DMS53 treated with DMSO at 0.1 percent for 48 hours (cell line): ENCODE measurements around the gene SLC35E4.
A peak's percentile ranks its signal among the peaks of the same experiment; 100 is the strongest.
"Not testable (repeated sequence)": the region's sequence is repeated elsewhere in the genome, so short reads cannot be mapped to it uniquely, and the experiment has no call there.

Source experiments
- DNase-seq: peaks from one replicate; lab custom pipeline; 2025; ENCODE audit not compliant: unreplicated experiment; lab: John Stamatoyannopoulos, UW

Gene SLC35E4, protein sequence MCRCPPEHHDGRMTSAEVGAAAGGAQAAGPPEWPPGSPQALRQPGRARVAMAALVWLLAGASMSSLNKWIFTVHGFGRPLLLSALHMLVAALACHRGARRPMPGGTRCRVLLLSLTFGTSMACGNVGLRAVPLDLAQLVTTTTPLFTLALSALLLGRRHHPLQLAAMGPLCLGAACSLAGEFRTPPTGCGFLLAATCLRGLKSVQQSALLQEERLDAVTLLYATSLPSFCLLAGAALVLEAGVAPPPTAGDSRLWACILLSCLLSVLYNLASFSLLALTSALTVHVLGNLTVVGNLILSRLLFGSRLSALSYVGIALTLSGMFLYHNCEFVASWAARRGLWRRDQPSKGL

DNA sequence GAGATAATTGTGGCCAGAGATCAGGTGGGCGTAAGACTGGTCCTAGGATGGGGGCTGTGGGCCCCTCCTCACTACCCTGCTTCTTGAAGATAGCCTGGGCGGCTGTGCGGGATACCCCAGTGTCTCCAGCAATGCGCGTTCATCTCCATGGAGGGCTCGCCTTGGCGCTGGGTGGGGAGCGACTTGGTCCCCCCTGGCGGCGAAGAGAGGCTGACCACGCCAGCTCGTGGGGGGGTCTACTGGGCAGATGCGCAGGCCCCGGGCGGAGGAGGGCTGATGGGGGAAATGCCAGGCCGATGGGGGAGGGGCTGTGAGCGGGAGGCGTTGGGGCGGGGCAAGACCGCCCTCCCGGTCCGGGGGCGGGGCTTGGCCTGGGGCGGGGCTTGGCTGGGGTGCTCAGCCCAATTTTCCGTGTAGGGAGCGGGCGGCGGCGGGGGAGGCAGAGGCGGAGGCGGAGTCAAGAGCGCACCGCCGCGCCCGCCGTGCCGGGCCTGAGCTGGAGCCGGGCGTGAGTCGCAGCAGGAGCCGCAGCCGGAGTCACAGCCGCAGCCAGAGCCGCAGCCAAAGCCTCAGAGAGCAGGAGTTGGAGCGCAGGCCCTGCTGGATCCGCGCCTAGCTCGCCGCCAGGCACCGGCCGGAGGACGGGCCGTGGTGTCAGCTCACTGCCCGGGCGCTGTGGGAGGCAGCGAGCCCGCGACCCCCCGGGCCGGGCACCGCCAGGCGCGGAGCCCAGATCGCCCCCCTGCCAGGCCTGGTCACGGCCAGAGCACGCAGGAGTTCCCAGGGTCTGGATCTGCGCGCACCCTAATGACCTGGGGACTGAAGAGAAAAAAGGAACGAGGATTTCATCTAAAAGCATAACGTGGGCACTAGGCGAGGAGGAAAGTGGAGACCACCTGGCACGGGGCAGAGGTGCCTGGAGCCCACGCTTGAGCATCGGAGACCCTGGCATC, at the start of gene SLC35E4:
Gene SLC35E4 (plus strand): TSS at position 509 of the 953 bp plus-strand sequence. CDS start 670 bp downstream, outside the sequence.
- DNase-seq = peak; percentile 16

DNA sequence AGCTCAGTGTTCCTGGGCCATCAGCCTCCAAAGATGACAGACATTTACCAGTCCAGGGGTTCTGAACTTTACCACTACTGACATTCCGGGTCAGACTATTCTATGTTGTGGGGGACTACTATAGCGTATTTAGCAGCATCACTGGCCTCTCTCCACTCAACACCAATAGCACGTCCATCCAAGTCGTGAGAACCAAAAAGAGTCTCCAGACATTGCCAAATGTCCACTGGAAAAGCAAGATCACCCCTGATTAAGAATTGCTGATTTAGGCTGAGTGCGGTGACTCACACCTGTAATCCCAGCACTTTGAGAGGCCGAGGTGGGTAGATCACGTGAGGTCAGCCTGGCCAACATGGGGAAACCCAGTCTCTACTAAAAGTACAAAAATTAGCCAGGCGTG, 49.2 kb upstream of the SLC35E4 start:
- DNase-seq = no peak

DNA sequence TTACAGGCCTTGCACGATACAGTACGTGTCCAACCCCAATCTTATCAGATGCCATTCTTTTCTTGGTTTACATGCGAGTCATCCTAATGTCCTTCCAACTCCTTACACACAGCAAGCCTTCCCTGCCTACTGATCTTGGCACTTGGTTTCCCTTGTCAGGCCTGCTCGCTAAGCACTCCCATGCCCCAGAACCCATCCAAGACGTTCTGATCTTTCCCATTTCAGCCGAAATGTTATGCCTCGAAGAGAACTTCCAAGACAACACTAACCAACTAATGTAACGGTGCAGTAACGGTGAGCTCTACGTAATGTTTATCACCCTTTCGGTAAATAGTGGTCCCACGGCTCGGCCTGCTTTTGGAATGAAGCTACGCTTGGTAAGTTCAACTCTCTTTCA, 44.4 kb upstream of the SLC35E4 start:
- DNase-seq = no peak

DNA sequence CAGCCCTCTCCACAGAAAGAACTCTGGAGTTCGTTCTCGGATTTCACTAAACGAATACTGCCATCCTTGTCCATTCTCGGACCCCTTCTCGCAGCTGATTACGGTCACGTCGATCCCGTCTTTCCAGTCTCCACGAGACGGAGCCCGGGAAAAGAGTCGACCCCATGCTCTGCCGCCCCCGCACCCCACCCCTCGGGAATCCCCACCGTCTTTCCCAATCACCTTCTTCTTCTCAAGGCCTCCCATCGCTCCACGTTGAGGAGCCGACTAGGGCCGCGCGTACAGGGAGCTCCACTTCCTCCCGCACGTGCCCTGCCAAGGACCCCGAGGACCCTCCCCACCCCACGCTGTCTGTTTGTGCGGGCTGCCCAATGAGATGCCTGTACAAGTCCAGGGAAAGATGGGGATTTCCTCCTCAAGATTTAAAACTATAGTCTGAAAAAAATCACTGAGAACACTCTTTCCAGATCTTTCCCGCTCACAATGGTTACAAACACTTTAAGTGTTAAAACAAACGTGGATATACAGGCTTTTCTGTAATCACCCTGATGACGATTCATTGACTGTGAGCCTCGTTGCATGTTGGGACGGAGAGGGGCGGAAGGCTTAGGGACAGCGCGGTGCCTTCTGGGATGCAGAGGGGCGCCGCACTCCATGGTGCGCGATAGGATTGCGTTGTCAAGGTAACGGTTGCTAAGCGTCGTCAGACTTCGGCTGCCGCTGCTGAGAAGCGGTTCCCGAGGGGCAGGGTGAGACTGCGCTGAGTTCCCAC, 43.8 kb upstream of the SLC35E4 start, which contains the start of gene PES1:
Gene PES1 (minus strand): TSS at position 323 of the 772 bp plus-strand sequence. CDS start 77 bp downstream, at position 246.
- DNase-seq = peak; percentile 50

DNA sequence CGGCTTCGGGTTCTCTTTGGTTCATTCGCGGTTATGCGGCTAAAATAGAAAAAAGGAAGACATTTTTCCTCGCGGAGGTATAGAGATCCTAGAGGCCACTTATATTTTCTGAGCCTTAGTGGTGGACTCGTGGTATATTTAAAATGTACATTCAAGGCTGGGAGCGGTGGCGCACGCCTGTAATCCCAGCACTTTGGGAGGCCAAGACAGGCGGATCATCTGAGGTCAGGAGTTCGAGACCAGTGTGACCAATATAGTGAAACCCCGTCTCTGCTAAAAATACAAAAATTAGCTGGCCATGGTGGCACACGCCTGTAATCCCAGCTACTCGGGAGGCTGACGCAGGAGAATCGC, 43.2 kb upstream of the SLC35E4 start:
- not testable (repeated sequence) for DNase-seq

DNA sequence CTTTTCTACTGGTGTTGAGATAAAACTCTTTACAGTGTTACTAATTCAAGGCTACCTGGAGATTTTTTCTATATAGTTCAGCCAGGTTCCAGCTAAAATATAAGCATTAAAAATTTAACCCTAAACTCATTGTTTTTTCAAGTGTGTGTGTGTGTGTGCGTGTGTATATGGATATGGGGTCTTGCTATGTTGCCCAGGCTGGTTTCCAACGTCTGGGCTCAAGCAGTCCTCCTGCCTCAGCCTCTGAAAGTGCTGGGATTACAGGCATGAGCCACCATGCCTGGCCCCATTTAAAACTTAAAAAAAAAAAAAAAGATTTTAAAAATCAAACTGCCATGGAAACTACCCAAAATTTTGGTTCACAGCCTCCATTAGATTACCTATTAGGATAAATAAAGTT, 39.4 kb upstream of the SLC35E4 start:
- DNase-seq = no peak

DNA sequence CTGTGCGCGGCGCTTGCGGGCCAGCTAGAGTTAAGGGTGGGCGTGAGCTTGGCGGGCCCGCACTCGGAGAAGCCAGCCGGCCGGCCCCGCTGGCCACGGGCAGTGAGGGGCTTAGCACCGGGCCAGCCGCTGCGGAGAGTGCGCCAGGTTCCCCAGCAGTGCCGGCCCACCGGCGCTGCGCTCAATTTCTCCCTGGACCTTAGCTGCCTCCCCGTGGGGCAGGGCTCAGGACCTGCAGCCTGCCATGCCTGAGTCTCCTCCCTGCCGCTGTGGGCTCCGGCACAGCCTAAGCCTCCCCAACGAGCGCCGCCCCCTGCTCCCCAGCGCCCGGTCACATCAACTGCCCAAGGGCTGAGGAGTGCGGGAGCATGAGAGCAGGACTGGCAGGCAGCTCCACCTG, 38.7 kb upstream of the SLC35E4 start:
- no peak for DNase-seq

DNA sequence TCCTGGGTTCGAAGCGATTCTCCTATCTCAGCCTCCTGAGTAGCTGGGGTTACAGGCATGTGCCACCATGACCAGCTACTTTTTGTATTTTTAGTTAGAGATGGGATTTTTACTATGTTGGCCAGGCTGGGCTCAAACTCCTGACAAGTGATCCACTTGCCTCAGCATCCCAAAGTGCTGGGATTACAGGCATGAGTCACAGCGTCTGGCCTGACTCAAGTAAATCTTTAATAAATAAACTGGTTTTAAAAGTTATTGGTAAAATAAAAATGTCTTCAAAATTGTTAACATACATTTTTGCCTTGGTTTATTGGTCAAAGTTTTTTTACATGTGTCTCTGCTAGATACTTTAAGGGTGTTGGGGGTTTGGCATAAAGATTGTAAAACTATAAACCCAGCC, 36.6 kb upstream of the SLC35E4 start:
- DNase-seq = no peak

DNA sequence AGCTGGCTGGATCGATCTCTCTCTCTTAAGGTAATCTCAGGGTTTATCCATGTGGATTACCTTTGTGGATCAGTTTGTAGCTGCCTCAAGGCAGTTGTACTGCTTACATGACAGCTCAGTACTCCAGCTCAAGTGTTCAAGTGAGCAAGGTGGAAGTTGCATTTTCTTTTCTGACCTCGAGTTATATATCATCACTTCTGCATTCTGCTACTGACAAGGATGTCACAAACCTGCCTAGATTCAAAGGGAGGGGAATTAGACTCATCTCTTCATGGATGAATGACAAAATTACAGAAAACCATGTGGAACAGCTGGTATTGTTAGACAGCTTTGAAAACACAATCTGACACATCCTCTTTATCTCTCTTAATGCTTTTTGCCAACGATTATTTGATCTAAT, 34.7 kb upstream of the SLC35E4 start:
- no peak for DNase-seq

DNA sequence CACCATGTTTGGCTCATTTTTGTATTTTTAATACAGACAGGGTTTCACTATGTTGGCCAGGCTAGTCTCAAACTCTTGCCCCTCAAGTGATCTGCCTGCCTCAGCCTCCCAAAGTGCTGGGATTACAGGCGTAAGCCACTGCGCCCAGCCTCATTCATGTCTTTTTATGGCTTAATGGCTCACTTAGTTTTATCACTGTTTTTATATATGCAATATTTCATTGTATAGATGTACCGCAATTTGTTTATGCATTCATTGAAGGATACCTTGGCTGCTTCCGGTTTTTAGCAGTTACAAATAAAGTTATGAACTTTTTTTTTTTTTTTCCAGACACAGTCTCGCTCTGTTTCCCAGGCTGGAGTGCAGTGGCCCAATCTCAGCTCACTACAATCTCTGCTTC, 34.1 kb upstream of the SLC35E4 start:
- DNase-seq = no peak

DNA sequence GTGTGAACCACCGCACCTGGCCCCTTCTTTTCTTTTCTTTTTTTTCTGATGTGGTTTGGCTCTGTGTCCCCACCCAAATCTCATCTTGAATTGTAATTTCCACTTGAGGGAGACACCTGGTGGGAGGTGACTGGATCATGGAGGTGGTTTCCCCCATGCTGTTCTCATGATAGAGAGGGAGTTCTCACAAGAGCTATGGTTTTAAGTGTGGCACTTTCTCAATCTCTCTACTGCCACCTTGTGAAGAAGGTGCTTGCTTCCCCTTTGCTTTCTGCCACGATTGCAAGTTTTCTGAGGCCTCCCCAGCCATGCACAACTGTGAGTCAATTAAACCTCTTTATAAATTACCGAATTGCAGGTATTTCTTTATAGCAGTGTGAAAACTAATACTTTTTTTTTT, 33.5 kb upstream of the SLC35E4 start:
- DNase-seq = no peak

DNA sequence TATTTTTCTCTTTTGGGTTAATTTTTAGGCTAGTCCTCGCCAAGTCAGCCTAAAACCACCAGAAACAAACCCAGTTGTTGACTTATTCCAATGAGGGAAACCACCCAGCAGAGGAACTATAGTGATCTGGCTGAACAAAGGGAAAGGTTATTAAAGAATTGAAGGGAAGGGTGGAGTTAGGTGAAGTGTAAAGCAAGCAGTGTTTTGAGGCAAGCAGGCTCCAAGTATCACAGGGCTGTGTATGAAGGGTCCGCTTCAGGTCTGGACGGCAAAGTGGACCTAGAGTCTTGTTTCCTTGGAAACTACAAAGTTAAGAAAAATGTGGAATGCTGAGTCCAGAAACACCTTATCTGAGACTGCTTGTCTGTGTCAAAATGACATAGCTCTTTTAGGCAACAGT, 31.8 kb upstream of the SLC35E4 start:
- DNase-seq = no peak

DNA sequence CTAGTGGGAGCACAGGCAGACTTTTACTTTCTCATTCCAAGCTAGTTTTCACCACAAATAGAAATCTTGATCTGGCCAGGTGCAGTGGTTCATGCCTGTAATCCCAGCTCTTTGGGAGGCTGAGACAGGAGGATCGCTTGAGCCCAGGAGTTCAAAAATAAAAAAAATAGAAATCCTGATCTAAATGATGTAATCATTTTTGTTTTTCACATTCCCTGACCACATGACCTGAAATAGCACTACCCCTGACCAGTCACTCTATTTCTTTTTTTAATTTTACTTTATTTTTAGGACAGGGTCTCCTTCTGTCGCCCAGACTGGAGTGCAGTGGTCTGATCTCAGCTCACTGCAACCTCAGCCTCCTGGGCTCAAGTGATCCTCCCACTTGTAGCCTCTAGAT, 30.9 kb upstream of the SLC35E4 start:
- DNase-seq = no peak

DNA sequence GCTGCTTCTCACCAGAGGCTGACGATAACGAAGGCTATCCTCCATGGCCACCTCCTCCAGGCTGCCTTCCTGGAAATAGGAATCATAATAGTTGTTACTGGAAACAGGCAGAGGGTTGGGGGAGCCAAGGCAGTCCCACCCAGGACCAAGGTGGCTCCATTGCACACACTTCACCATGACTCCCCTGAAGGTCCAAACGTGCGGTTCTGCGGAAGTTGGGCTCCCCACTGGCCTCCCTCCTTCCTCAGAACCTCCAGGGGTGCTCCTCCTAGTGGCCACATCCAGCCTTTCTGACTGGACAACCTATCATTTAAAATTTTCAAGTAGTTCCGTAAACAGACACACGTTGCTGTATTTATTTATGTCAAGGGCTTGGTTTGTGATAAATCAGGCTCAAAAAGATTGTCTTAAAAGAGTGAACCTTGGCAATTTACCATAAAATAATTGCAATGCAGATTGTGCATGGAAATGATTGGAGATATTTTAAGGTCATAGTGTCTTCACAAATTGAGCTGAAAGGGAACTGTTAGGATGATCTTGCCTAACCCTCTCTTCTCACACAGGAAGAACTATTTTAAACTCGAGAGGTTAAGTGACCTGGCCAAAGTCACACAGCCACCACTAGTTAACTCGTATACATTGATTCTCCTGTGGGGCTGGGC, 30.0 kb upstream of the SLC35E4 start:
- DNase-seq = no peak

DNA sequence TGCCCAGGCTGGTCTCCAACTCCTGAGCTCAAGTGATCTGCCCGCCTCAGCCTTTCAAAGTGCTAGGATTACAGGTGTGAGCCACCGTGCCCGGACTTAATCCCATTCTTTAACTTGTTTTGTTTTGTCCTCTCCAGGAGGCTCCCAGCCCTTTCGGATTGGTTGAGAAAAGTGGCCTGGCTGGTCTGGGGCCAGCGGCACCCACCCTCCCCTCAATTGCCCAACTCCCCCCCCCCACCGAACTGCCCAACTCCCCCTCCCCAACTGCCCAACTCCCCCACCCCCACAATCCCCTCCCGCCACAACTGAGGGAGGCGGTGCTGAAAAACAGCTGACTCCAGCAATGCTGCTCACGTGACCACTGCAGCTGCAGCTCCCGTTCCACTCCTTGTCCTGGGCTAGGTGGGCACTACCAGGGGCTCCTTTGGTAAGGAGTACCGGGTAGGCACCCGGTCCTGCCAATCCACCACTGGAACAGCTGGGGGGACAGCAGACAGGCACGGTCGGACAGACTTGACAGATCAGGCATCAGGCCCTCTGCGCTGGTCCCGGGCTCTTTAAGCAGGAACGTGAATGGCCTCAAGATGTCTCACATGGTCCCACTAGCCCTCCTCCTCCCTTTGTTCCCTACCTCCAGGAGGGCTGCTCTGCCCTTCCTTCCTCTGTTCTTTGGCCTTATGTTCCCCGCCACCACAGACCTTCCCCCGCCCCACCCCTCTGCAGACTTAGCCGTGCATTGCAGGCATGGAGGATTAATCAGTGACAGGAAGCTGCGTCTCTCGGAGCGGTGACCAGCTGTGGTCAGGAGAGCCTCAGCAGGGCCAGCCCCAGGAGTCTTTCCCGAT, 28.9 kb upstream of the SLC35E4 start, which contains the start of gene TCN2:
Gene TCN2 (plus strand): TSS at position 720 of the 845 bp plus-strand sequence. CDS start 158 bp downstream, outside the sequence.
- DNase-seq = peak; percentile 5

DNA sequence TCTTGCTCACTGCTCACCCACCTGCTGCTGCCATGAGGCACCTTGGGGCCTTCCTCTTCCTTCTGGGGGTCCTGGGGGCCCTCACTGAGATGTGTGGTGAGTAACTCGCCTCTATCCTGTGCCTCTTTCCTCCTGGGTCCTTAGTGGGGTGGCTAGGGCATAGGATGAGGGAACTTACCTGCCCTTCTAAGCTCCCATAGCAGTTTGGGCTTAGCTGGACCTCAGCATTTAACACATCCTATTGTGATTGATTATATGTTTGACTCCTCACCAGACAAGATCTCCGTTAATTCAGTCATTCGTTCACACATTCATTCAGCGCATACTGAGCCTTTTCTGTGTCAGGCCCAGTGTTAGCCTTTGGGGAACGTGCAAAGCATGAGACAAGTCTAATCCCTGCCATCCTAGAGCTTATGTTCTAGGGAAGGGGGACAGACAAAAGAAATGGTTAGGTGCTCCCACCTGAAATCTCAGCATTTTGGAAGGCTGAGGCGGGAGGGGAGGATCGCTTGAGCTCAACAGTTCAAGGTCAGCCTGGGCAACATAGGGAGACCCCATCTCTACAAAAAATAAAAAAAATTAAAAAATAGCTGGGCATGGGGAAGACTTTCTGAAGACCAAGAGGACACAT, 28.2 kb upstream of the SLC35E4 start:
- DNase-seq = no peak

DNA sequence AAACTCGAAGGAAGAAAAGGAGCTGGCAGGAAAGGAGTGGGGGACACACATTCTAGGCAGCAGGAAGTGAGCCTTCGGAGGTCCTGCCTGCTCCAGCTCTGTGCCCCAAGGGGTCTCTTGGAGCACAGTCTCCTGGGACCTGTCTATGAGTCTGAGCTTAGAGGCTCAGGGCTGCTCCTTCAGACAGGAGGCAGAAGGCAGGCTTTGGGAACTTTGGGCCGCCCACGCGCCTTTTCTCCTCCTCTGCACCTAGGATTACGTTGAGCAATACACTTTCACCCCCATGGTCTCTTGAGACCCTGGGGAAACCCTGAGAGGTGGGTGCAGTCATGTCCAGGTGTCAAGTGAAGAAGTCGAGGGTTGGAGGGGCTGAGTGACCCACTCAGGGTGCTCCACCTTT, 27.6 kb upstream of the SLC35E4 start:
- DNase-seq = no peak

DNA sequence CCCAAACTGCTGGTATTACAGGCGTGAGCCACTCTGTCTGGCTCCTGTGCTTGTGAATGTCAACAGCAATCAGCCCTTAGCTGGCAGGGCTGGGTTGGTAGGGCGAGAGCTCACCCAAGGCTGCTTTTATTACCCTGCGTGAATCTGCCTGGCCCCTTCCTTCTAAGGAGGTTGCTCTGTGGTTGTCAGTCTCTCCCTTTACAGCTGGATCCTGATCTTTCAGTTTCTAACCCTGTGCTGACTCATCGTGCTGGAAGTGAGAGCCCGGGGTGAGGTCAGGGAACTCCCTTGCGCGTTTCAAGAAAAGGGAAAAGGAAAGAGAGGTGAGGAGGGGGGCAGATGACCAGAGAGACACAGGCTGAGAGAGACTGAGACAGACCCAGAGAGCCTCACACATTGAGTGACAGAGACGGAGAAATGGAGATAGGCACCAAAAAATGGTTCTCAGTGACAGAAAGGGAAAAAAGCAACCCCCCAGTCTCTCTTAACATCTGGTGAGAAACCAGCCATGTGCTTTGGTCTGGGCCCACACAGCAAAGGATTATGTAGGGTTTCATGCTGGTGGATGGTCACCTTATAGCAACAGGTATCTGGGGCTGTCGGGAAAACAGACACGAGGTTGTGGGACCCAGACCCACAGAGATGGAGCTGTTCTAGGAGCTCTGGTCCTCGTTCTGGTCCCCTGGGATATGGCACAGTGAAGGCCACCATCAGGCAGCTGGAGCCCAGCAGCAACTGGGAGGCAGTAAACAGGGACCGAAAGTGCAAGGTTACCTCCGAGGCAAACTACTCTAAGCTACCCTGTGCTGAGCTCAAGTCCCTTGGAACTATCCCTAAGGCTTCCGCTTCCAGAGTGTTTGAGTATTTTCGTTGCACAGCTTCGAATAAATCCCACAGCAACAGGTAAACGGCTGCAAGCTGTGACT, 26.1 kb upstream of the SLC35E4 start:
- no peak for DNase-seq
